Peyer's patch (tissue), 4 donors: Measurements from ENCODE around the gene TRUB1. TPM values are rescaled to one million over a fixed set of nuclear protein-coding genes. Genes with fewer than 3 reads are reported as not detected.

ENCODE experiments used
- DNase-seq, 3 donors: peaks; one replicate each; pipeline ENCODE4 v3.0.0-alpha.2; 2017 to 2019
- H3K27ac ChIP-seq, 4 donors: fragments of 200-600 bp; sonication (generic); one replicate each; pipeline ENCODE4 v1.5.1; 2016 to 2019
- H3K27me3 ChIP-seq, 2 donors: fragments of 200-600 bp; sonication (generic); one replicate each; pipeline ENCODE4 v1.5.1; 2019
- H3K36me3 ChIP-seq, 3 donors: fragments of 200-600 bp; sonication (generic); one replicate each; pipeline ENCODE4 v1.5.1; 2016 to 2019
- H3K4me1 ChIP-seq, 4 donors: fragments of 200-600 bp; sonication (generic); one replicate each; pipeline ENCODE4 v1.5.1; 2016 to 2019
- H3K4me3 ChIP-seq, 4 donors: fragments of 200-600 bp; sonication (generic); 1 replicate in 3 of 4; 2 replicates in 1 of 4; pipeline ENCODE4 v1.5.1; 2016 to 2019; ENCODE audit warnings: mild to moderate bottlenecking in 1 of 4
- H3K9me3 ChIP-seq, 4 donors: fragments of 200-600 bp; sonication (generic); one replicate each; pipeline ENCODE4 v1.5.1; 2016 to 2019; ENCODE audit warnings: mild to moderate bottlenecking in 1 of 4
- POLR2A ChIP-seq, 2 donors: fragments of 450-650 bp; IDR thresholded peaks; one replicate each; pipeline ENCODE4 v1.5.1; 2017; ENCODE audit warnings: antibody characterized with exemption in 2 of 2, mild to moderate bottlenecking in 2 of 2, moderate library complexity in 2 of 2
- small RNA-seq, 2 donors: library from RNA; depleted of rRNA; stranded (forward); fragments of <200 nt; gene quantifications; one replicate each; pipeline ENCODE3, GENCODE V24; 2016
- total RNA-seq, 4 donors: library from RNA; depleted of rRNA; stranded (reverse); fragments of >200 nt; gene quantifications; one replicate each; pipeline ENCODE4 v1.1.0, GENCODE V29; 2016
- TF ChIP-seq, protein P1 (sequence below), 6 experiments: fragments of 450-650 bp in 4 of 6; fragments of 200-600 bp in 2 of 6; sonication (generic) in 1 of 6; IDR thresholded peaks; one replicate each; pipeline ENCODE4 v1.5.1; 2017 to 2019; ENCODE audit warnings: antibody characterized with exemption in 6 of 6, mild to moderate bottlenecking in 3 of 6, moderate library complexity in 1 of 6

TRUB1 gene
- total RNA-seq, 4 donors from 2014 or later = 9.9 to 19.3 (median 14.0) TPM

DNA sequence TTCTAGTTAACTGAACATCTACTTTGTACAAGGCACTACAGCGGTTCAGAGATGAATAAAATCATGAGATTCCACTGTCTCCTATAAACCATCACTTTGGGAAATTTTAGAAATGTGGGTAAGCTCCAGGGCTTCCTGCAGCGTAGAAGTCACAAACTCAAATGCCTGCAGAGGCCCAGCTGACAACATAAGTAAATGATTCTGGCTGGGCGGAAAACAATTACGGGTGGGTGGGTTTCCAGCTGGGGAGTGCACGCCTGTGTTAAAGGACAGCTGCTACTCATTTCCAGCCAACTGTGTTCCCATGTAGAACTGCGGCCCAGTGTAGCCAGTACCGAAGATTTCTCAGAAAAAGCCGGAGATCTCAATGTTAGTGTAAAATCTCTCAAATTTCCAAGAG is 85.7 kb downstream of the TRUB1 start:
- TF ChIP-seq POLR2A (IDR thresholded peaks at IDR 0.05) = no peak
- TF ChIP-seq, protein P1, sequence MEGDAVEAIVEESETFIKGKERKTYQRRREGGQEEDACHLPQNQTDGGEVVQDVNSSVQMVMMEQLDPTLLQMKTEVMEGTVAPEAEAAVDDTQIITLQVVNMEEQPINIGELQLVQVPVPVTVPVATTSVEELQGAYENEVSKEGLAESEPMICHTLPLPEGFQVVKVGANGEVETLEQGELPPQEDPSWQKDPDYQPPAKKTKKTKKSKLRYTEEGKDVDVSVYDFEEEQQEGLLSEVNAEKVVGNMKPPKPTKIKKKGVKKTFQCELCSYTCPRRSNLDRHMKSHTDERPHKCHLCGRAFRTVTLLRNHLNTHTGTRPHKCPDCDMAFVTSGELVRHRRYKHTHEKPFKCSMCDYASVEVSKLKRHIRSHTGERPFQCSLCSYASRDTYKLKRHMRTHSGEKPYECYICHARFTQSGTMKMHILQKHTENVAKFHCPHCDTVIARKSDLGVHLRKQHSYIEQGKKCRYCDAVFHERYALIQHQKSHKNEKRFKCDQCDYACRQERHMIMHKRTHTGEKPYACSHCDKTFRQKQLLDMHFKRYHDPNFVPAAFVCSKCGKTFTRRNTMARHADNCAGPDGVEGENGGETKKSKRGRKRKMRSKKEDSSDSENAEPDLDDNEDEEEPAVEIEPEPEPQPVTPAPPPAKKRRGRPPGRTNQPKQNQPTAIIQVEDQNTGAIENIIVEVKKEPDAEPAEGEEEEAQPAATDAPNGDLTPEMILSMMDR (IDR thresholded peaks at IDR 0.05) = no peak
- no peaks in the 10 kb centered on the region for H3K9me3 ChIP-seq

DNA sequence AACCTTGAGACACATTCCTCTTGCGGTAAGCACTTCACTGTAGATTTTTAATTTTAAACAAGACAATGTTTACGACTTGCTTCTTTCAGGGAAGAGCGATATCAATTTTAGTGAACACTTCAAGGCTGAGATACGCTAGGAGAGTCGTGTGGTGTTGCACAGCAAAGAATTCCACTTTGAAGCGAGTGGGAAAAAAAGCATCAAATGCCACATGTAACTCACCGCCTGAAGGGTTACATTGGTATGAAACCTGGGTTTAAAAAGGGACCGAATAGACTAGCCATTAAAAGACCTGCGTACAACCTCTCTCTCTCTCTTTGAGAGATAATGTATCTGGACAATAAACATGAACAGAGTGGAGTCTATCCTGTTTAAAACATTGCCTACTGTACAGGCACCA is 86.4 kb downstream of the TRUB1 start:
- no peaks in the 10 kb centered on the region for H3K27me3 ChIP-seq
- TF ChIP-seq, protein P1 (IDR thresholded peaks at IDR 0.05) = no peak
- TF ChIP-seq POLR2A (IDR thresholded peaks at IDR 0.05) = no peak
- H3K4me1 ChIP-seq = no peaks in the 10 kb centered on the region
- DNase-seq = no peak
- no peaks in the 10 kb centered on the region for H3K9me3 ChIP-seq
- H3K27ac ChIP-seq = no peak overlapping the region
- H3K36me3 ChIP-seq = no peaks in the 10 kb centered on the region
- H3K4me3 ChIP-seq = no peak overlapping the region

More for the DNA sequence above, 85.7 kb downstream of the TRUB1 start:
- no peak overlapping the region for H3K27ac ChIP-seq
- no peak overlapping the region for H3K4me3 ChIP-seq
- H3K27me3 ChIP-seq = no peaks in the 10 kb centered on the region
- DNase-seq = no peak
- H3K36me3 ChIP-seq = no peaks in the 10 kb centered on the region
- no peaks in the 10 kb centered on the region for H3K4me1 ChIP-seq

DNA sequence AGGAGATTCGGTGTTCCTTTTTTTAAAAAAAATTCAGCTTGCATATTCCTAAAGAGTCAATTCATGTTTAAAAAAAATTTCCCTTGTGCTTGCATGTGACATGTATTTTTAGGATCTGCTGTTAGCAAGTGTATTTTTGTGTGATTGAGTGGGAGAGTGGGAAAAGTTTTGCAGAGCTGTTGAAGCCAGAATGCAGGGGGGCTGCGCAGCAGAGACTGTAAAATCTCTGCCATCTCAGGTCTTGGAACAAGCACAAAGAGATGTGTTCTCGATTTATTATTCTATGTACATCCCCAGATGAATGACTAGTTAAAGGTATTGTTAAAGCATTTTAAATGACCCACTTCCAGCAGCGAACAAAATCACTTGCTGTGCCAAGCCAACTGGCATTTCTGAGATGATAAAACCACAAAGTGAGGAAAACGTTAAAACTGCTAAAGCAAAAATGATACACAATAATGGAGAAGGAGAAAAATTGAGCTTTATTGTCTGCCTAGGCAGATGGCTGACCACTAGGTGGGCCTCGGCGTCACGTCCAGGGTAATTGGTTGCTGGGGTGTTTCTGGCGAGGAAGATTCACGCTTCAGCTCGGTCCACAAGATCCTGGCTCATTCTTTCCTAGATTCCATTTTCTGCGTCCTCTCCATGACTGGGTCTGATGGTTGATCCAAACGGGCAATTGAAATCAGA is 88.2 kb downstream of the TRUB1 start:
- TF ChIP-seq POLR2A (IDR thresholded peaks at IDR 0.05) = no peak
- TF ChIP-seq, protein P1 (IDR thresholded peaks at IDR 0.05) = no peak
- H3K27me3 ChIP-seq = no peaks in the 10 kb centered on the region
- DNase-seq = no peak

DNA sequence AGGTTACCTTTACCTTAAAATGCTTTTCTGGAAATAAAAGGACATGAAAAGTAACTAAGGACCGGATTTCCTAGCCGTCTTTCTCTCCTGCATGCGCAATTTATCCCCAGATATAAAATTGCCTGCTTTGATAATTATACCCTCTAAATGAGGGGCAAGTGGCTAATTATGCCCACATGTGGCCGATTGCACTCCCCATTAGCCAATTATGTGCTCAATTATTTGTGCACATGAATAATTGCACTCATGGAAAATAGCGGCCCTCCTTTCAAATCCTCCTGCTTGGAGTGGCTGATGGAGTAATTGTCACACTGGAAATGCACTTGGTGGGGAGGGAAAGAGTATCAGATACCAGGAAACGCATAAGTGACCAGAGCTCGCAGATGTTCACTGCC is 88.7 kb downstream of the TRUB1 start:
- H3K36me3 ChIP-seq = no peaks in the 10 kb centered on the region
- no peak overlapping the region for H3K4me3 ChIP-seq
- no peak overlapping the region for H3K27ac ChIP-seq
- no peaks in the 10 kb centered on the region for H3K9me3 ChIP-seq
- H3K4me1 ChIP-seq = no peaks in the 10 kb centered on the region
- no peak for DNase-seq
- H3K27me3 ChIP-seq = no peaks in the 10 kb centered on the region
- TF ChIP-seq POLR2A (IDR thresholded peaks at IDR 0.05) = no peak
- TF ChIP-seq, protein P1 (IDR thresholded peaks at IDR 0.05) = no peak

More for the DNA sequence above, 88.2 kb downstream of the TRUB1 start:
- Histone ChIP-seq H3K36me3 (no peaks in the 10 kb centered on the region), H3K4me3 (no peak overlapping the region), H3K4me1 (no peaks in the 10 kb centered on the region), H3K9me3 (no peaks in the 10 kb centered on the region), H3K27ac (no peak overlapping the region)

Small RNAs within 50 kb of the gene (small RNA-seq; reads per million reads assigned to genes)
- gene RNU6-1121P = 0 reads per million in 2 donors

Other genes with a start within 250 kb of the TRUB1 start
- gene FHIP2A, start 116.4 kb upstream of the TRUB1 start, total RNA-seq = 10 to 100 TPM; 21.9 to 30.2 (median 26.8) TPM
- gene ATRNL1, start 155.2 kb downstream of the TRUB1 start, total RNA-seq = 10 to 100 TPM in 1 of 4 donors, 1 to 10 TPM in 3; 3.5 to 27.2 (median 4.1) TPM